Neural progenitor cell (in vitro differentiated cells): ENCODE results near the gene CYYR1.

Experiments
- EZH2 ChIP-seq: fragments of 200-600 bp; sonication (generic); IDR thresholded peaks from 2 replicates; pipeline ENCODE4 v1.6.1; 2017; ENCODE audit warnings: antibody characterized with exemption, mild to moderate bottlenecking, moderate library complexity
- EZH2phosphoT487 ChIP-seq: fragments of 200-600 bp; sonication (generic); IDR thresholded peaks from 2 replicates; pipeline ENCODE4 v1.6.1; 2017; ENCODE audit warnings: antibody characterized with exemption
- TF ChIP-seq, protein P1 (sequence below): fragments of 200-600 bp; sonication (generic); IDR thresholded peaks from 2 replicates; pipeline ENCODE4 v1.5.1; 2017; ENCODE audit warnings: antibody characterized with exemption, mild to moderate bottlenecking

DNA sequence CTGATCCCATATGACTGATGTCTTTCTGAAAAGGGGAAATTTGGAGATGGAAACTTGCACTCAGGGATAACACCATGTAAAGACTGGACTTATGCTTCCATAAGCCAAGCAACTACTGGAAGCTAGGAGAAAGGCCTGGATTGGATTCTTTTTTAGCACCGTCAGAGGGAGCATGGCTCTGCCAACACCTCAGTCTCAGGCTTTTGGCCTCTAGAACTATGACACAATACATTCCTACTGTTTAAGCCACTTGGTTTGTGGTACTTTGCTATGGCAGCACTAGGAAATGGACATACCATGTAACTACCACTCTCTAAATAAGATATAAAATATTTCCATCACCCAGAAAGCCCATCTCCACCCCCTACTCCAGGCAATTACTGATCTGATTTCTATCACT is 139.7 kb downstream of the CYYR1 start:
- TF ChIP-seq, protein P1, sequence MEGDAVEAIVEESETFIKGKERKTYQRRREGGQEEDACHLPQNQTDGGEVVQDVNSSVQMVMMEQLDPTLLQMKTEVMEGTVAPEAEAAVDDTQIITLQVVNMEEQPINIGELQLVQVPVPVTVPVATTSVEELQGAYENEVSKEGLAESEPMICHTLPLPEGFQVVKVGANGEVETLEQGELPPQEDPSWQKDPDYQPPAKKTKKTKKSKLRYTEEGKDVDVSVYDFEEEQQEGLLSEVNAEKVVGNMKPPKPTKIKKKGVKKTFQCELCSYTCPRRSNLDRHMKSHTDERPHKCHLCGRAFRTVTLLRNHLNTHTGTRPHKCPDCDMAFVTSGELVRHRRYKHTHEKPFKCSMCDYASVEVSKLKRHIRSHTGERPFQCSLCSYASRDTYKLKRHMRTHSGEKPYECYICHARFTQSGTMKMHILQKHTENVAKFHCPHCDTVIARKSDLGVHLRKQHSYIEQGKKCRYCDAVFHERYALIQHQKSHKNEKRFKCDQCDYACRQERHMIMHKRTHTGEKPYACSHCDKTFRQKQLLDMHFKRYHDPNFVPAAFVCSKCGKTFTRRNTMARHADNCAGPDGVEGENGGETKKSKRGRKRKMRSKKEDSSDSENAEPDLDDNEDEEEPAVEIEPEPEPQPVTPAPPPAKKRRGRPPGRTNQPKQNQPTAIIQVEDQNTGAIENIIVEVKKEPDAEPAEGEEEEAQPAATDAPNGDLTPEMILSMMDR: no peak
- no peak for TF ChIP-seq EZH2
- no peak for TF ChIP-seq EZH2phosphoT487
